CD14-positive monocyte (primary cell): ENCODE measurements around the gene ZBED1. TPM values are rescaled to one million over a fixed set of nuclear protein-coding genes. Genes with fewer than 3 reads are reported as not detected.

Source experiments
- DNase-seq, 3 donors: peaks; one replicate each; pipeline ENCODE4 v3.0.0-alpha.2; 2011 to 2022
- H2AFZ ChIP-seq: 2 replicates; pipeline ENCODE4 v1.6.0; 2012; ENCODE audit warnings: mild to moderate bottlenecking, low read depth, low read length, inconsistent platforms; ENCODE audit not compliant: insufficient read depth, poor library complexity, severe bottlenecking
- H3K27ac ChIP-seq, 2 donors: 1 replicate in 1 of 2; 2 replicates in 1 of 2; pipeline ENCODE4 v1.5.1; 2012 to 2013; ENCODE audit warnings: low read length in 2 of 2, control low read depth in 1 of 2, inconsistent platforms in 1 of 2, low read depth in 1 of 2, mild to moderate bottlenecking in 1 of 2
- H3K27me3 ChIP-seq, 2 donors: one replicate each; pipeline versions ENCODE4 v1.6.0 to v1.6.1; 2011 to 2013; ENCODE audit warnings: low read length in 2 of 2; ENCODE audit not compliant: control insufficient read depth in 2 of 2, insufficient read depth in 2 of 2
- H3K36me3 ChIP-seq, 2 donors: replicated peaks in 1 of 2; 1 replicate in 1 of 2; 2 replicates in 1 of 2; pipeline versions ENCODE4 v1.5.1 to v1.6.1; 2012 to 2013; ENCODE audit warnings: low read length in 2 of 2, control low read depth in 1 of 2, inconsistent platforms in 1 of 2, mild to moderate bottlenecking in 1 of 2; ENCODE audit not compliant: insufficient read depth in 2 of 2, control insufficient read depth in 1 of 2
- H3K4me1 ChIP-seq, 2 donors: 1 replicate in 1 of 2; 2 replicates in 1 of 2; pipeline versions ENCODE4 v1.5.1 to v1.6.1; 2012 to 2013; ENCODE audit warnings: low read length in 2 of 2, control low read depth in 1 of 2, inconsistent platforms in 1 of 2, mild to moderate bottlenecking in 1 of 2, moderate library complexity in 1 of 2; ENCODE audit not compliant: insufficient read depth in 2 of 2, control insufficient read depth in 1 of 2
- H3K4me2 ChIP-seq: replicated peaks from 2 replicates; pipeline ENCODE3; 2012; ENCODE audit warnings: low read length, moderate library complexity, mild to moderate bottlenecking; ENCODE audit not compliant: poor library complexity, severe bottlenecking; ENCODE audit errors: extremely low read depth
- H3K4me3 ChIP-seq, 3 experiments: fragments of 200-600 bp in 1 of 3; sonication (generic) in 1 of 3; replicated peaks in 1 of 3; 1 replicate in 2 of 3; 2 replicates in 1 of 3; pipeline ENCODE4 v1.5.1; 2011 to 2013; ENCODE audit warnings: low read length in 3 of 3, mild to moderate bottlenecking in 3 of 3, control low read depth in 2 of 3, low read depth in 2 of 3, inconsistent platforms in 1 of 3, moderate library complexity in 1 of 3
- H3K79me2 ChIP-seq: 2 replicates; pipeline ENCODE4 v1.6.0; 2012; ENCODE audit warnings: mild to moderate bottlenecking, control low read depth, inconsistent platforms, low read length, moderate library complexity; ENCODE audit not compliant: insufficient read depth
- H3K9ac ChIP-seq: 2 replicates; pipeline ENCODE4 v1.6.0; 2017; ENCODE audit warnings: low read length, mild to moderate bottlenecking; ENCODE audit not compliant: insufficient read depth, poor library complexity, severe bottlenecking
- H3K9me3 ChIP-seq, 2 donors: replicated peaks in 1 of 2; 1 replicate in 1 of 2; 2 replicates in 1 of 2; pipeline versions ENCODE4 v1.5.1 to v1.6.1; 2012 to 2013; ENCODE audit warnings: low read length in 2 of 2, control low read depth in 1 of 2; ENCODE audit not compliant: control insufficient read depth in 1 of 2, insufficient read depth in 1 of 2
- H4K20me1 ChIP-seq: 2 replicates; pipeline ENCODE4 v1.6.0; 2012; ENCODE audit warnings: mild to moderate bottlenecking, low read length, control low read depth, moderate library complexity; ENCODE audit not compliant: insufficient read depth
- H3K27ac Mint-ChIP-seq, 7 donors: one replicate each; pipeline ENCODE4 v1.8.0; 2020; ENCODE audit warnings: mild to moderate bottlenecking in 7 of 7, mixed read lengths in 7 of 7, moderate library complexity in 6 of 7, inconsistent platforms in 2 of 7
- H3K27me3 Mint-ChIP-seq, 3 donors: one replicate each; pipeline ENCODE4 v1.8.0; 2021 to 2022; ENCODE audit warnings: low read depth in 3 of 3, mild to moderate bottlenecking in 3 of 3, mixed read lengths in 3 of 3, moderate library complexity in 3 of 3, inconsistent platforms in 1 of 3
- H3K36me3 Mint-ChIP-seq, 2 donors: one replicate each; pipeline ENCODE4 v1.8.0; 2020; ENCODE audit warnings: mixed read lengths in 2 of 2, inconsistent platforms in 1 of 2, mild to moderate bottlenecking in 1 of 2
- H3K4me1 Mint-ChIP-seq: one replicate; pipeline ENCODE4 v1.8.0; 2020; ENCODE audit warnings: mild to moderate bottlenecking, mixed read lengths
- H3K4me3 Mint-ChIP-seq, 2 donors: one replicate each; pipeline ENCODE4 v1.8.0; 2020; ENCODE audit warnings: mild to moderate bottlenecking in 2 of 2, mixed read lengths in 2 of 2, moderate library complexity in 1 of 2
- H3K9me3 Mint-ChIP-seq, 7 donors: one replicate each; pipeline ENCODE4 v1.8.0; 2020 to 2022; ENCODE audit warnings: mixed read lengths in 7 of 7, mild to moderate bottlenecking in 6 of 7, moderate library complexity in 6 of 7, inconsistent platforms in 2 of 7
- WGBS: methylation state at CpG from one replicate; pipeline ENCODE4 v1.1.5; 2013; ENCODE audit warnings: missing lambda C conversion rate; ENCODE audit not compliant: insufficient coverage; 5-methylcytosine and 5-hydroxymethylcytosine counted together
- intact Hi-C, 2 donors: fragments of 100-400 bp; cut with micrococcal nuclease; formaldehyde crosslinking; loops; one replicate each; pipeline versions ENCODE4 v1.15.0 to v1.15.1; 2023
- polyA plus RNA-seq, 3 donors: library from polyadenylated mRNA; depleted of rRNA in 1 of 3; unstranded in 2 of 3; stranded (reverse) in 1 of 3; fragments of 300-500 nt in 2 of 3; fragments of >200 nt in 1 of 3; fragmentation: Illumina TruSeq in 2 of 3; gene quantifications; 1 replicate in 2 of 3; 2 replicates in 1 of 3; pipeline ENCODE4 v1.2.3, GENCODE V29; 2012 to 2021
- TF ChIP-seq, protein P1 (sequence below): fragments of 200-600 bp; IDR thresholded peaks from one replicate; pipeline ENCODE4 v1.8.0; 2022; ENCODE audit warnings: antibody characterized with exemption, mild to moderate bottlenecking

Gene ZBED1
- polyA plus RNA-seq, 3 donors = 13.9 to 32.1 (median 23.1) TPM

DNA sequence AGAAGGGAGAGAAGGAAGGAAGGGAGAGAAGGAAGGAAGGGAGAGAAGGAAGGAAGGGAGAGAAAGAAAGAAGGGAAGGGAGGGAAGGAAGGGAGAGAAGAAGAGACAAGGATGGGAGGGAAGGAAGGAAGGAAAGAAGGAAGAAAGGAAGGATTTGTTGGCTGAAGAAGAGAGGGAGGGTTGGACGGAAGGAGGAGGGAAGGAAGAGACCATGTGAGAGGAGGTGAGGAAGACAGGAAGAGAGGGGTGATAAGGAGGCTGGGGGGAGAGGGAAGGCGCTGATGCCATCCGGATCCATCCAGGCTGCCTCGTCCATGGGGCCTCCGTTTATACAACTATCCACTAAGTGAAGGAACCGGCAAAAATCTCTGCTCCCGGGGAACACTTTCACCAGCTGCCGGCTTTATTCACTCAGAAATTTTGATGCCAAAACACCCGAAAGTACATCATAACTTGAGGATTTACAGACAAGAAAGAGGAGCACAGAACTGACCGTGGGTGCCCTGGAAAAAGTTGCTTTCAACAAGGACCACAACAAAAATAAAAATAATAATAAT lies 14.9 kb downstream of the ZBED1 start:
- H3K36me3 ChIP-seq = peaks cover 45 to 63% of the 10 kb centered on the region in 2 donors
- Mint-ChIP-seq H3K4me3 (no peak overlapping the region), H3K27ac (peak overlapping the region in 3 of 7 donors; percentile 35 to 88 (median 73)), H3K4me1 (no peaks in the 10 kb centered on the region), H3K27me3 (peaks cover 0 to 4% (median 0%) of the 10 kb centered on the region in 3 donors), H3K36me3 (peaks cover 48 to 61% of the 10 kb centered on the region in 2 donors), H3K9me3 (peaks cover 0 to 5% (median 1%) of the 10 kb centered on the region in 7 donors)
- H3K4me2 ChIP-seq = no peak overlapping the region
- H4K20me1 ChIP-seq = peaks cover 85% of the 10 kb centered on the region
- no peak overlapping the region for H3K27ac ChIP-seq
- intact Hi-C loops = no loop called here
- H3K27me3 ChIP-seq = no peaks in the 10 kb centered on the region
- TF ChIP-seq, protein P1, sequence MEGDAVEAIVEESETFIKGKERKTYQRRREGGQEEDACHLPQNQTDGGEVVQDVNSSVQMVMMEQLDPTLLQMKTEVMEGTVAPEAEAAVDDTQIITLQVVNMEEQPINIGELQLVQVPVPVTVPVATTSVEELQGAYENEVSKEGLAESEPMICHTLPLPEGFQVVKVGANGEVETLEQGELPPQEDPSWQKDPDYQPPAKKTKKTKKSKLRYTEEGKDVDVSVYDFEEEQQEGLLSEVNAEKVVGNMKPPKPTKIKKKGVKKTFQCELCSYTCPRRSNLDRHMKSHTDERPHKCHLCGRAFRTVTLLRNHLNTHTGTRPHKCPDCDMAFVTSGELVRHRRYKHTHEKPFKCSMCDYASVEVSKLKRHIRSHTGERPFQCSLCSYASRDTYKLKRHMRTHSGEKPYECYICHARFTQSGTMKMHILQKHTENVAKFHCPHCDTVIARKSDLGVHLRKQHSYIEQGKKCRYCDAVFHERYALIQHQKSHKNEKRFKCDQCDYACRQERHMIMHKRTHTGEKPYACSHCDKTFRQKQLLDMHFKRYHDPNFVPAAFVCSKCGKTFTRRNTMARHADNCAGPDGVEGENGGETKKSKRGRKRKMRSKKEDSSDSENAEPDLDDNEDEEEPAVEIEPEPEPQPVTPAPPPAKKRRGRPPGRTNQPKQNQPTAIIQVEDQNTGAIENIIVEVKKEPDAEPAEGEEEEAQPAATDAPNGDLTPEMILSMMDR = no peak
- H3K9me3 ChIP-seq = no peaks in the 10 kb centered on the region
- H3K9ac ChIP-seq = no peak overlapping the region
- H3K79me2 ChIP-seq = peaks cover 22% of the 10 kb centered on the region
- H2AFZ ChIP-seq = no peak overlapping the region
- H3K4me1 ChIP-seq = no peaks in the 10 kb centered on the region
- no peak overlapping the region for H3K4me3 ChIP-seq
- 92% methylated on average over 5 of the region's 10 CpGs for WGBS
- no peak for DNase-seq

DNA sequence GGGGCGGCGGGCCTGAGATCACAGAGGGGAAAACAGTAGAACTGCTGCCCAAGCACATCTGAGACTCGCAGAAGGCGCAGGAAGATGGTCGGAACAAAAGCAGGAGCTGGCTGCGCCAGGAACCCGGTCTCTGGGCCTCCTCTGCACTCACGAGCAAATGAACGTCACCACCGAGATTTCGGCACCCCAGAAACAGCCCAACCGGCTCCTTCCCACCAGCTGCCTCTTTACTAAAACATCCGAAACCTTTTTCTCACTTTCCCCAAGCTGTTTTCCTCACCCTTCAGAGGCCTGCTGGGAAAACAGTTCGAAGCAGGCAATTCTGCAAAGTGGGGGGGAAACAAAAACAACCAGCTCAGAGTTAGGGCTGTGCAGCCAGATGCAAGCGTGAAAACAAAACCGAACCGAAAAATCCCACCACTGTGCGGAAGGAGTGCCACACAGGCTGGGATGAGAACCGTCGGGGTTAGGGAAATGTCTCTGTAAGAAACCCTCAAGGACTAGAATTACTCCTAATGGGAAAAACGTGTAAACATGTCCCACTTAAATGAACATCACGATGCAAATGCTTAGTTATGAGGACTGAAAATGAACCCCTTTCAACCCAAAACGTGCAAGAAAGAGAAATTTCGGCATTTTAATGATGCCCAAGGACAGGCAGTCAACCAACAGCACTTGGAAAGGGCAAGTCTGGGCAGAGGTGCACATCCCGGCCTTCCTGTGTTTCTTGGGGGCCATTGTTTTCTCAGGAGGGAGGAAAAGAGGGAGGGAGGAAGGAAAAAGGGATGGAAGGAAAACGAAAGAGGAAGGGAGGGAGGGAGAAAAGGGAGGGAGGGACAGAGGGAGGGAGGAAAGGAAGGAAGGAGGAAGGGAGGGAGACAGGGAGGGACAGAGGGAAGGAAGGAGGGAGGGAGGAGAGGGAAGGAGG lies 15.8 kb downstream of the ZBED1 start:
- intact Hi-C loops = no loop called here
- 93% methylated on average over 20 of the region's 26 CpGs for WGBS
- Histone ChIP-seq H3K79me2 (peaks cover 29% of the 10 kb centered on the region), H3K4me2 (no peak overlapping the region), H2AFZ (no peak overlapping the region), H4K20me1 (peaks cover 83% of the 10 kb centered on the region), H3K4me3 (no peak overlapping the region), H3K27me3 (no peaks in the 10 kb centered on the region), H3K4me1 (no peaks in the 10 kb centered on the region), H3K9ac (no peak overlapping the region), H3K9me3 (peaks cover 0 to 4% of the 10 kb centered on the region in 2 donors), H3K36me3 (peaks cover 36 to 61% of the 10 kb centered on the region in 2 donors), H3K27ac (no peak overlapping the region)
- no peak overlapping the region for H3K4me3 Mint-ChIP-seq
- H3K4me1 Mint-ChIP-seq = no peaks in the 10 kb centered on the region
- H3K36me3 Mint-ChIP-seq = peaks cover 42 to 58% of the 10 kb centered on the region in 2 donors
- peak overlapping the region in 5 of 7 donors; percentile 9 to 63 (median 45) for H3K27ac Mint-ChIP-seq
- TF ChIP-seq, protein P1 = no peak
- no peak for DNase-seq
- H3K27me3 Mint-ChIP-seq = peaks cover 0 to 4% (median 0%) of the 10 kb centered on the region in 3 donors
- H3K9me3 Mint-ChIP-seq = peaks cover 3 to 8% (median 4%) of the 10 kb centered on the region in 7 donors
